OCI-LY1 (cell line): ENCODE measurements around the gene NFIB.

Experiments used
- H2AFZ ChIP-seq: fragments of 200-600 bp; sonication (generic), shearing (Covaris generic); 2 replicates; pipeline ENCODE4 v1.6.0; 2014; ENCODE audit warnings: antibody characterized with exemption, mild to moderate bottlenecking, low read length
- H3F3A ChIP-seq: fragments of 200-600 bp; sonication (generic), shearing (Covaris generic); 2 replicates; pipeline ENCODE4 v1.6.0; 2014; ENCODE audit warnings: mild to moderate bottlenecking, antibody characterized with exemption, low read length, moderate library complexity; ENCODE audit not compliant: insufficient read depth
- H3K27ac ChIP-seq: fragments of 200-600 bp; sonication (generic); 2 replicates; pipeline ENCODE4 v1.5.1; 2014; ENCODE audit warnings: low read length, mixed run types, mild to moderate bottlenecking, low read depth; ENCODE audit not compliant: poor library complexity, severe bottlenecking
- H3K27me3 ChIP-seq: fragments of 200-600 bp; sonication (generic); 2 replicates; pipeline ENCODE4 v1.6.0; 2014; ENCODE audit warnings: antibody characterized with exemption, mild to moderate bottlenecking, low read length, moderate library complexity; ENCODE audit not compliant: insufficient read depth
- H3K36me3 ChIP-seq: fragments of 200-600 bp; sonication (generic); 2 replicates; pipeline ENCODE4 v1.6.1; 2014; ENCODE audit warnings: mild to moderate bottlenecking, antibody characterized with exemption, low read length, moderate library complexity, mixed read lengths; ENCODE audit not compliant: insufficient read depth
- H3K4me1 ChIP-seq: fragments of 200-600 bp; sonication (generic); 2 replicates; pipeline ENCODE4 v1.5.1; 2014; ENCODE audit warnings: mild to moderate bottlenecking, low read length, moderate library complexity; ENCODE audit not compliant: insufficient read depth, severe bottlenecking
- H3K4me2 ChIP-seq: fragments of 200-600 bp; sonication (generic), shearing (Covaris generic); 2 replicates; pipeline ENCODE4 v1.6.1; 2014; ENCODE audit warnings: low read length
- H3K4me3 ChIP-seq: fragments of 200-600 bp; sonication (generic); 2 replicates; pipeline ENCODE4 v1.5.1; 2014; ENCODE audit warnings: low read length, low read depth, mild to moderate bottlenecking, mixed read lengths; ENCODE audit not compliant: poor library complexity, severe bottlenecking
- H3K79me2 ChIP-seq: fragments of 200-600 bp; shearing (Covaris generic); 2 replicates; pipeline ENCODE4 v1.6.1; 2016; ENCODE audit warnings: mixed run types, low read length, mixed read lengths; ENCODE audit not compliant: insufficient read depth
- H3K9ac ChIP-seq: fragments of 200-600 bp; sonication (generic), shearing (Covaris generic); 2 replicates; pipeline ENCODE4 v1.6.1; 2014; ENCODE audit warnings: mild to moderate bottlenecking, low read length, mixed read lengths
- H3K9me2 ChIP-seq: fragments of 200-600 bp; sonication (generic), shearing (Covaris generic); 2 replicates; pipeline ENCODE4 v1.6.1; 2014; ENCODE audit warnings: low read depth, mild to moderate bottlenecking, low read length, mixed read lengths
- H3K9me3 ChIP-seq: fragments of 200-600 bp; shearing (Covaris generic); 2 replicates; pipeline ENCODE4 v1.6.1; 2014; ENCODE audit warnings: low read length, mixed read lengths
- H4K20me1 ChIP-seq: fragments of 200-600 bp; sonication (generic), shearing (Covaris generic); 2 replicates; pipeline ENCODE4 v1.6.0; 2016; ENCODE audit warnings: mild to moderate bottlenecking, low read length; ENCODE audit not compliant: insufficient read depth
- EZH2 ChIP-seq: fragments of 200-600 bp; sonication (generic), shearing (Covaris generic); IDR thresholded peaks from 2 replicates; pipeline ENCODE4 v1.8.0; 2017; ENCODE audit warnings: borderline replicate concordance, mixed run types, mild to moderate bottlenecking, antibody characterized with exemption, low read length, moderate library complexity, mixed read lengths
- TF ChIP-seq, protein P1 (sequence below): fragments of 200-600 bp; sonication (generic), shearing (Covaris generic); IDR thresholded peaks from 2 replicates; pipeline ENCODE4 v1.5.1; 2017; ENCODE audit warnings: mild to moderate bottlenecking, antibody characterized with exemption, low read length, moderate library complexity, mixed read lengths

The NFIB gene

DNA sequence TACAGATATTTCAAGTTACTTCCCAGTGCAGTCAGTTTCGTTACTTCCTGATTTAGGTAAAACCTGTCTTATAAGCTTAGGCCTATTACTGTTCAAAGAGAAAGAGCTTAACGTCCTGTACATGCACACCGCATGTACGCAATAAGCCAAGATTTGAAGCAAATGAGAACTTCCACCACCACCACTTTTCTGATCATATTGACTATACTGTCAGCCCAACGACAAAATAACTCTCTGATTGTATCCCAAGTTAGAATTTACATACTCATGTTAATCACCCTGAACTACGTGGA lies 5.1 kb downstream of the NFIB start:
- TF ChIP-seq, protein P1, sequence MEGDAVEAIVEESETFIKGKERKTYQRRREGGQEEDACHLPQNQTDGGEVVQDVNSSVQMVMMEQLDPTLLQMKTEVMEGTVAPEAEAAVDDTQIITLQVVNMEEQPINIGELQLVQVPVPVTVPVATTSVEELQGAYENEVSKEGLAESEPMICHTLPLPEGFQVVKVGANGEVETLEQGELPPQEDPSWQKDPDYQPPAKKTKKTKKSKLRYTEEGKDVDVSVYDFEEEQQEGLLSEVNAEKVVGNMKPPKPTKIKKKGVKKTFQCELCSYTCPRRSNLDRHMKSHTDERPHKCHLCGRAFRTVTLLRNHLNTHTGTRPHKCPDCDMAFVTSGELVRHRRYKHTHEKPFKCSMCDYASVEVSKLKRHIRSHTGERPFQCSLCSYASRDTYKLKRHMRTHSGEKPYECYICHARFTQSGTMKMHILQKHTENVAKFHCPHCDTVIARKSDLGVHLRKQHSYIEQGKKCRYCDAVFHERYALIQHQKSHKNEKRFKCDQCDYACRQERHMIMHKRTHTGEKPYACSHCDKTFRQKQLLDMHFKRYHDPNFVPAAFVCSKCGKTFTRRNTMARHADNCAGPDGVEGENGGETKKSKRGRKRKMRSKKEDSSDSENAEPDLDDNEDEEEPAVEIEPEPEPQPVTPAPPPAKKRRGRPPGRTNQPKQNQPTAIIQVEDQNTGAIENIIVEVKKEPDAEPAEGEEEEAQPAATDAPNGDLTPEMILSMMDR = no peak
- no peak for TF ChIP-seq EZH2
- H3K79me2 ChIP-seq = no peaks in the 10 kb centered on the region
- H3K36me3 ChIP-seq = no peaks in the 10 kb centered on the region; the same call in 1 of the 2 replicates
- H3K4me2 ChIP-seq = no peak overlapping the region
- H3K9ac ChIP-seq = no peak overlapping the region
- no peak overlapping the region for H3K27ac ChIP-seq
- H3K4me3 ChIP-seq = no peak overlapping the region
- no peaks in the 10 kb centered on the region for H3F3A ChIP-seq
- H3K4me1 ChIP-seq = peaks cover 13% of the 10 kb centered on the region
- H2AFZ ChIP-seq = no peak overlapping the region
- no peaks in the 10 kb centered on the region for H3K9me2 ChIP-seq
- no peaks in the 10 kb centered on the region for H3K27me3 ChIP-seq
- H4K20me1 ChIP-seq = no peaks in the 10 kb centered on the region
- H3K9me3 ChIP-seq = no peaks in the 10 kb centered on the region

DNA sequence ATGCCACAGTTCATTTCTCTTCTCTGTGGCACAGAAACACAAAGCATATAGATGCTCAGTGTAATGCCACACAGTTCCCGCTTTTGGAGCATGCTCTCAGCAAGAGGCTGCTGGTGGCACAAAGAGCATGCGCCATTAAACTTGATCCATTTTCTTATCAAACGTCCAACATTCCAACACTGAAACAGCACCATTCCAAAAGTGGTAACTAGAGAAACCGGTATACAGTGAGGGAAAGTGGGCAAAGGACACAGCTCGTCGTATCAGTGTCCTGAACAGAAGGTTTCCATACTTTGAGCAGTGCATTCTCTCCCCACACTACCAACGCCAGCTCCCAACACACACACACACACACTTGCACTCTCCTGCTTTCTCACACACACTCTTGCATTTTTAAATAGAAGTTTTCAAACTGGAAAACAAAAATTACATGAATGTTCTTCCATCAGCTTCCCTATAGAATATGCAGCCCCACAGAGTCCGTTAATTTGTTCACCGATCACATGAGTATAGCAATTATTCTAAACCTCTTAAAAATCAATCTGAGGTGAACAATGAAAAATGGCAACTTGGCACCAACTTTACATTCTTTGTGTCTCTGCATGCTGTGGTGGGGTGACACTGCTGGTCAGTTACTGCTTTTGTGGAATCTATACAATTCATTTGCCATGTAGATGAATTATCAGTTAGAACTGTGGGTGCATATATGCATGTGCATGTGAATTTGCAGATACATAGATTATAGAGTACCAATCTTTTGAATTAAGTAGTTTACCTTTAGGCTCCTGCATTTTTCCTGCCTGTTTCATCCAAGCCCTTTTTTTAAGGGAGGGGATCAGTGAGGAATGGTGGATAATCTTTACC lies 5.7 kb downstream of the NFIB start:
- no peaks in the 10 kb centered on the region for H3K9me3 ChIP-seq
- H3K36me3 ChIP-seq = no peaks in the 10 kb centered on the region; the same call in 1 of the 2 replicates
- no peak overlapping the region for H3K9ac ChIP-seq
- H3K79me2 ChIP-seq = no peaks in the 10 kb centered on the region
- H3K4me2 ChIP-seq = no peak overlapping the region
- H3K27me3 ChIP-seq = no peaks in the 10 kb centered on the region
- H4K20me1 ChIP-seq = no peaks in the 10 kb centered on the region
- peaks cover 13% of the 10 kb centered on the region for H3K4me1 ChIP-seq
- H3K27ac ChIP-seq = no peak overlapping the region
- no peaks in the 10 kb centered on the region for H3F3A ChIP-seq
- H3K9me2 ChIP-seq = no peaks in the 10 kb centered on the region
- no peak overlapping the region for H3K4me3 ChIP-seq
- H2AFZ ChIP-seq = no peak overlapping the region
- no peak for TF ChIP-seq EZH2
- TF ChIP-seq, protein P1 = no peak

DNA sequence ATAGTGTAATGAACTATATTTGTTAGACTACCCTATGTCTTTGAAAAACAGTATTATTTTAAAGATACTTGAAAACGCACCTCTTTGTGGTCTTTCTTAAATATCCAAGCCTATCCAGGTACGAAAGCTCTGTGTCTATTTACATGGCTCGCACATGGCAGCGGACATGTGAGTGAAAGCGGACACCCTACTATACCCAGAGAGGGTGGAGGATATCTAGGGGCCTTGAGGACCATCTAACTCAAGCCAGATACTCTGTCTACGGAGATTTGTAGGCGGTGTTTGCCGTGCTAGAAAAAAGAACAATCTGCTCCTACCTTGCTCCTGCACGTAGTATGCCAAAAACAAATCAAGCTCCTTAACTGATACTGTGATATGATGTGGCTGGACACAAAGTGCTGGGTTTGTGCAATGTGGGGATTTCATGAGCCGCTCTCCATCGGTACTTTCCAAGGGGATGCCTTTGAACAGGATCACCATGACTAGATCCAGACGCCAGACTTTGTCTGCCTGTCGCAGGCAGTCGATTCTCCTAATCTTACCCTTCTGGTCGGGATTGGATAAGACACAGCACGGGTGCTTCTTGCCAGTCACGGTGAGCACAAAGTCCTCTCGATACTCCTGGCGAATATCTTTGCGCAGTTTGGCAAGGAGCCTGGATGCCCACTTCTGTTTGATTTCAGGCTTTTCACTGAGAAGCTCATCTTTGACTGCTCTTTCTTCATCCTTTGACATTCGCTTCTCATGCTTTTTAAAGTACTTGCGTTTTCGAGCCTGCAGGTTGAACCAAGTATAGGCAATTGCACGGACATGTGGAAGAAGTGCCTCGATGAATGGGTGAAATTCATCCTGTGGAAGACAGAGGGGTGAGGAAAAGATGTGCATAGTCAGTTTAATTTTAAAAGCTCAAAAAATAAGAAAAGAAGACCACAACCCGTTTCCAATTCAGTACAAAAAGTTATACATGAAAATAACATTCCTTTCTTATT lies 7.0 kb downstream of the NFIB start:
- no peaks in the 10 kb centered on the region; the same call in 1 of the 2 replicates for H3K36me3 ChIP-seq
- H4K20me1 ChIP-seq = no peaks in the 10 kb centered on the region
- peaks cover 13% of the 10 kb centered on the region for H3K4me1 ChIP-seq
- H3K79me2 ChIP-seq = no peaks in the 10 kb centered on the region
- H3K27me3 ChIP-seq = no peaks in the 10 kb centered on the region
- no peaks in the 10 kb centered on the region for H3K9me2 ChIP-seq
- no peak overlapping the region for H3K9ac ChIP-seq
- H3K4me3 ChIP-seq = no peak overlapping the region
- TF ChIP-seq EZH2 = no peak
- TF ChIP-seq, protein P1 = no peak
- H3F3A ChIP-seq = no peaks in the 10 kb centered on the region
- H3K27ac ChIP-seq = no peak overlapping the region
- H3K9me3 ChIP-seq = no peaks in the 10 kb centered on the region
- no peak overlapping the region for H3K4me2 ChIP-seq
- no peak overlapping the region for H2AFZ ChIP-seq
